ENCODE data around the gene MIEN1.

DNA sequence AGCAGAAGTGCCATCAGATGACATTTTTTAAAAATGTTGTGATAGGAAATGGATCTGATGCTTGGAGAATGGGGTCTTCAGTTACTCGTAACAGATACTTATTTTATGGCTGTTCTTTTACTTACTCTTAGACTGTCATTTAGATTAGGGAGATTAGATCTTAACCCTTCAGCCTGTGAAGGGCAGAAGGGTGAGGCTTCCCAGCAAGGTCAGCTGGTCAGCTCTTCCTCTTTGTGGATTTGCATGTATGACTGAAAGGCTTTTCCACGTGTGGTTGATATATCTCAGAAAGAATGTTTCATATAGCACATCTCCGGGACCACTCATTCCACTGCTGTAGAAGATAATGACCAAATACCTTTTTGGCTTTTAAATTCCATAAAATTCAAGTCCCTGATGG is 34.8 kb upstream of the MIEN1 start:
- TF ChIP-seq, protein P1, sequence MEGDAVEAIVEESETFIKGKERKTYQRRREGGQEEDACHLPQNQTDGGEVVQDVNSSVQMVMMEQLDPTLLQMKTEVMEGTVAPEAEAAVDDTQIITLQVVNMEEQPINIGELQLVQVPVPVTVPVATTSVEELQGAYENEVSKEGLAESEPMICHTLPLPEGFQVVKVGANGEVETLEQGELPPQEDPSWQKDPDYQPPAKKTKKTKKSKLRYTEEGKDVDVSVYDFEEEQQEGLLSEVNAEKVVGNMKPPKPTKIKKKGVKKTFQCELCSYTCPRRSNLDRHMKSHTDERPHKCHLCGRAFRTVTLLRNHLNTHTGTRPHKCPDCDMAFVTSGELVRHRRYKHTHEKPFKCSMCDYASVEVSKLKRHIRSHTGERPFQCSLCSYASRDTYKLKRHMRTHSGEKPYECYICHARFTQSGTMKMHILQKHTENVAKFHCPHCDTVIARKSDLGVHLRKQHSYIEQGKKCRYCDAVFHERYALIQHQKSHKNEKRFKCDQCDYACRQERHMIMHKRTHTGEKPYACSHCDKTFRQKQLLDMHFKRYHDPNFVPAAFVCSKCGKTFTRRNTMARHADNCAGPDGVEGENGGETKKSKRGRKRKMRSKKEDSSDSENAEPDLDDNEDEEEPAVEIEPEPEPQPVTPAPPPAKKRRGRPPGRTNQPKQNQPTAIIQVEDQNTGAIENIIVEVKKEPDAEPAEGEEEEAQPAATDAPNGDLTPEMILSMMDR (IDR thresholded peaks at IDR 0.05; ENCODE audit: low read depth, low read length), result no peak
- no peak for TF ChIP-seq EZH2phosphoT487 (IDR thresholded peaks at IDR 0.05; ENCODE audit: low read depth)

Measured in OCI-LY3 (cell line).